Adipocyte (in vitro differentiated cells): Measurements from ENCODE around the gene CLNK.

Experiments
- DNase-seq: peaks from one replicate; pipeline ENCODE4 v3.0.0-alpha.2; 2015; ENCODE audit warnings: low read depth
- H3K27me3 ChIP-seq: replicated peaks from 2 replicates; pipeline ENCODE4 v1.7.0; 2013; ENCODE audit warnings: mild to moderate bottlenecking, low read length, moderate library complexity; ENCODE audit not compliant: control insufficient read depth, insufficient read depth
- H3K36me3 ChIP-seq: 2 replicates; pipeline ENCODE4 v1.7.0; 2013; ENCODE audit warnings: low read length, mild to moderate bottlenecking, moderate library complexity; ENCODE audit not compliant: control insufficient read depth, insufficient read depth, severe bottlenecking
- H3K4me1 ChIP-seq: 2 replicates; pipeline ENCODE4 v1.7.0; 2013; ENCODE audit warnings: mild to moderate bottlenecking, low read length, moderate library complexity; ENCODE audit not compliant: control insufficient read depth, insufficient read depth
- H3K4me3 ChIP-seq: 2 replicates; pipeline ENCODE4 v1.7.0; 2013; ENCODE audit warnings: mild to moderate bottlenecking, low read length, moderate library complexity
- H3K9ac ChIP-seq: 2 replicates; pipeline ENCODE4 v1.7.0; 2013; ENCODE audit warnings: mild to moderate bottlenecking, low read length, moderate library complexity
- H3K9me3 ChIP-seq: 2 replicates; pipeline ENCODE4 v1.7.0; 2013; ENCODE audit warnings: mild to moderate bottlenecking, low read length, moderate library complexity; ENCODE audit not compliant: control insufficient read depth

CLNK gene

GRCh38 chr4:10698172-10698571, 13.6 kb upstream of the CLNK start:
- Histone ChIP-seq H3K27me3 (peaks cover 3% of the 10 kb centered on the region), H3K36me3 (no peaks in the 10 kb centered on the region), H3K4me3 (no peak overlapping the region)

GRCh38 chr4:10697086-10697485, 12.5 kb upstream of the CLNK start:
- no peaks in the 10 kb centered on the region for H3K4me1 ChIP-seq
- no peaks in the 10 kb centered on the region for H3K36me3 ChIP-seq
- no peak overlapping the region for H3K4me3 ChIP-seq
- peaks cover 3% of the 10 kb centered on the region for H3K27me3 ChIP-seq
- no peaks in the 10 kb centered on the region for H3K9me3 ChIP-seq
- no peak for DNase-seq
- H3K9ac ChIP-seq, result no peak overlapping the region

More at GRCh38 chr4:10698172-10698571, 13.6 kb upstream of the CLNK start:
- DNase-seq, result no peak
- Histone ChIP-seq H3K9me3 (no peaks in the 10 kb centered on the region), H3K4me1 (no peaks in the 10 kb centered on the region), H3K9ac (no peak overlapping the region)

- DNase-seq, result no peak
- no peaks in the 10 kb centered on the region for H3K9me3 ChIP-seq
- H3K27me3 ChIP-seq, result peaks cover 3% of the 10 kb centered on the region
- H3K4me3 ChIP-seq, result no peak overlapping the region
- no peaks in the 10 kb centered on the region for H3K4me1 ChIP-seq
- no peak overlapping the region for H3K9ac ChIP-seq
- no peaks in the 10 kb centered on the region for H3K36me3 ChIP-seq
These were observed 11.7 kb upstream of the CLNK start for GRCh38 chr4:10696253-10696652.

GRCh38 chr4:10694828-10695209, 10.3 kb upstream of the CLNK start:
- H3K9me3 ChIP-seq, result no peaks in the 10 kb centered on the region
- no peak for DNase-seq
- H3K27me3 ChIP-seq, result peaks cover 3% of the 10 kb centered on the region
- H3K4me3 ChIP-seq, result no peak overlapping the region
- no peak overlapping the region for H3K9ac ChIP-seq
- no peaks in the 10 kb centered on the region for H3K4me1 ChIP-seq
- no peaks in the 10 kb centered on the region for H3K36me3 ChIP-seq

GRCh38 chr4:10694151-10694827, 9.7 kb upstream of the CLNK start:
- Histone ChIP-seq H3K9ac (no peak overlapping the region), H3K9me3 (no peaks in the 10 kb centered on the region), H3K36me3 (no peaks in the 10 kb centered on the region), H3K4me1 (no peaks in the 10 kb centered on the region), H3K4me3 (no peak overlapping the region), H3K27me3 (peaks cover 3% of the 10 kb centered on the region)
- no peak for DNase-seq

GRCh38 chr4:10691651-10692050, 7.1 kb upstream of the CLNK start:
- no peaks in the 10 kb centered on the region for H3K4me1 ChIP-seq

GRCh38 chr4:10690185-10690907, 5.8 kb upstream of the CLNK start:
- H3K27me3 ChIP-seq, result no peaks in the 10 kb centered on the region
- no peak overlapping the region for H3K4me3 ChIP-seq
- no peak for DNase-seq
- H3K9me3 ChIP-seq, result no peaks in the 10 kb centered on the region
- H3K36me3 ChIP-seq, result no peaks in the 10 kb centered on the region
- no peak overlapping the region for H3K9ac ChIP-seq
- no peaks in the 10 kb centered on the region for H3K4me1 ChIP-seq

More at GRCh38 chr4:10691651-10692050, 7.1 kb upstream of the CLNK start:
- Histone ChIP-seq H3K36me3 (no peaks in the 10 kb centered on the region), H3K27me3 (no peaks in the 10 kb centered on the region), H3K4me3 (no peak overlapping the region), H3K9ac (no peak overlapping the region), H3K9me3 (no peaks in the 10 kb centered on the region)
- no peak for DNase-seq

- no peaks in the 10 kb centered on the region for H3K4me1 ChIP-seq
- no peaks in the 10 kb centered on the region for H3K9me3 ChIP-seq
- DNase-seq, result no peak
- no peak overlapping the region for H3K9ac ChIP-seq
- no peaks in the 10 kb centered on the region for H3K36me3 ChIP-seq
- H3K4me3 ChIP-seq, result no peak overlapping the region
- H3K27me3 ChIP-seq, result no peaks in the 10 kb centered on the region
These were observed 4.3 kb upstream of the CLNK start for GRCh38 chr4:10688846-10689245.

- DNase-seq, result no peak
- Histone ChIP-seq H3K36me3 (no peaks in the 10 kb centered on the region), H3K4me1 (no peaks in the 10 kb centered on the region), H3K9me3 (no peaks in the 10 kb centered on the region), H3K4me3 (no peak overlapping the region), H3K27me3 (no peaks in the 10 kb centered on the region), H3K9ac (no peak overlapping the region)
These were observed 3.5 kb upstream of the CLNK start for GRCh38 chr4:10688022-10688421.

GRCh38 chr4:10687526-10687925, 3.0 kb upstream of the CLNK start:
- H3K4me3 ChIP-seq, result no peak overlapping the region
- H3K27me3 ChIP-seq, result no peaks in the 10 kb centered on the region
- no peaks in the 10 kb centered on the region for H3K9me3 ChIP-seq
- no peak for DNase-seq
- no peak overlapping the region for H3K9ac ChIP-seq
- no peaks in the 10 kb centered on the region for H3K4me1 ChIP-seq
- H3K36me3 ChIP-seq, result no peaks in the 10 kb centered on the region

- H3K36me3 ChIP-seq, result no peaks in the 10 kb centered on the region
- H3K27me3 ChIP-seq, result no peaks in the 10 kb centered on the region
- H3K4me3 ChIP-seq, result no peak overlapping the region
- H3K9me3 ChIP-seq, result no peaks in the 10 kb centered on the region
- no peak overlapping the region for H3K9ac ChIP-seq
- no peak for DNase-seq
- no peaks in the 10 kb centered on the region for H3K4me1 ChIP-seq
These were observed 2.2 kb downstream of the CLNK start for GRCh38 chr4:10682397-10682796.
